ENCODE results near the gene LRRC55. TPM values are rescaled to one million over a fixed set of nuclear protein-coding genes. Genes with fewer than 3 reads are reported as not detected.

Gene LRRC55
- total and polyA plus RNA-seq, 2 experiments from 2014 or later: 0.15 to 1.5 TPM

DNA sequence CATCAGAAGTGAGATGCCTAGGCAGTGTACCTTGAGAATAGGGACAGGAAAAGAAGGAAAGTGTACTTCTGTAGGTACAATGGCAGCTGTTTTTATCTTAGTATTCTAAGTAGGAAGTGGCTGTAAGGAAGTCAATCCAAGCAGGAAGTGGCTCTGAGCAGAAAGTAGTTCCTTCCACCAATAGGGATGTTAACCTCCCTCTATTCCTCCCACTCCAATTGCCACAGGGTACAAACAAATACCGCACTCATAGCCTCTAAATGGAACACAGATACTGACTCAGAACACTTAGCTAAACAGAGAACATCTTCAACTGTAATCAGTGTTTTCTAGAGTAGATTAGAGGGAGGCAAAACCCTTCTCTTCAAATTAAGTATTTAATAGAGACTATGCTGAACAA is 10.6 kb downstream of the LRRC55 start:
- no peak overlapping the region for H3K27ac ChIP-seq (ENCODE audit: low read depth)
- H2AFZ ChIP-seq: no peak overlapping the region; the same call in 1 of the 2 replicates
- H3K9me3 Mint-ChIP-seq: no peaks in the 10 kb centered on the region
- H3K4me1 Mint-ChIP-seq: peaks cover 16% of the 10 kb centered on the region
- DNase-seq (ENCODE audit: low spot score) (no peak), ATAC-seq (no peak)
- H3K4me3 Mint-ChIP-seq: no peak overlapping the region
- peaks cover 2% of the 10 kb centered on the region for H3K4me1 ChIP-seq (ENCODE audit: insufficient read depth)
- no peak overlapping the region for H3K4me2 ChIP-seq
- H3K27me3 ChIP-seq (ENCODE audit: insufficient read depth): no peaks in the 10 kb centered on the region
- no peaks in the 10 kb centered on the region for H4K20me1 ChIP-seq (replicated peaks; ENCODE audit: insufficient read depth)
- H3K79me2 ChIP-seq (replicated peaks; ENCODE audit: insufficient read depth): no peaks in the 10 kb centered on the region
- TF ChIP-seq STAT1 (IDR thresholded peaks at IDR 0.05; ENCODE audit: unreplicated experiment): no peak
- 0 out of 2 replicates have a peak, but pooled peaks cover 7% of the 10 kb centered on the region for H3K9me2 ChIP-seq (ENCODE audit: insufficient read depth)
- peaks cover 2% of the 10 kb centered on the region for H3K27me3 Mint-ChIP-seq (ENCODE audit: insufficient read depth, low read depth, poor library complexity)
- H3K27ac Mint-ChIP-seq: no peak overlapping the region
- H3K36me3 ChIP-seq (ENCODE audit: insufficient read depth): no peaks in the 10 kb centered on the region
- no peaks in the 10 kb centered on the region for H3F3A ChIP-seq (replicated peaks; ENCODE audit: low read depth)
- no peaks in the 10 kb centered on the region for H3K36me3 Mint-ChIP-seq (ENCODE audit: low read depth)
- no peak overlapping the region for H3K4me3 ChIP-seq

- no peak overlapping the region for H3K4me2 ChIP-seq
- H3K4me1 ChIP-seq (ENCODE audit: insufficient read depth): no peaks in the 10 kb centered on the region; the same call in none of the 2 replicates
- no peaks in the 10 kb centered on the region for H3K27me3 ChIP-seq (ENCODE audit: insufficient read depth)
- TF ChIP-seq ETS1 (IDR thresholded peaks at IDR 0.05) (no peak), NANOG (IDR thresholded peaks at IDR 0.05; ENCODE audit: borderline replicate concordance) (no peak), ZNF331 (CRISPR knock-in tag; IDR thresholded peaks at IDR 0.05; ENCODE audit: low read depth) (no peak), EZH2phosphoT487 (IDR thresholded peaks at IDR 0.05; ENCODE audit: unreplicated experiment) (no peak), CREB1 (CRISPR knock-in tag; IDR thresholded peaks at IDR 0.05; ENCODE audit: low read depth) (no peak), ZNF114 (CRISPR knock-in tag; IDR thresholded peaks at IDR 0.05) (no peak)
- no peak overlapping the region for H2AFZ ChIP-seq
- Mint-ChIP-seq H3K4me3 (no peak overlapping the region), H3K9me3 (no peaks in the 10 kb centered on the region), H3K4me1 (peaks cover 11% of the 10 kb centered on the region; the same call in 2 of the 3 replicates), H3K36me3 (ENCODE audit: low read depth) (no peaks in the 10 kb centered on the region), H3K27me3 (ENCODE audit: insufficient read depth, low read depth, poor library complexity) (peaks cover 2% of the 10 kb centered on the region), H3K27ac (no peak overlapping the region)
- H3K9me2 ChIP-seq (ENCODE audit: insufficient read depth): 0 out of 2 replicates have a peak, but pooled peaks cover 11% of the 10 kb centered on the region
- no peak overlapping the region for H3K4me3 ChIP-seq
- no peaks in the 10 kb centered on the region for H4K20me1 ChIP-seq (replicated peaks; ENCODE audit: insufficient read depth)
- no peaks in the 10 kb centered on the region for H3K36me3 ChIP-seq (ENCODE audit: insufficient read depth)
- no peak for DNase-seq (ENCODE audit: low spot score)
- H3K27ac ChIP-seq (ENCODE audit: low read depth): no peak overlapping the region
- H3F3A ChIP-seq (replicated peaks; ENCODE audit: low read depth): no peaks in the 10 kb centered on the region
- H3K79me2 ChIP-seq (replicated peaks; ENCODE audit: insufficient read depth): no peaks in the 10 kb centered on the region
- no peak for ATAC-seq
These were observed 14.8 kb downstream of the LRRC55 start for GRCh38 chr11:57196596-57196995.

DNA sequence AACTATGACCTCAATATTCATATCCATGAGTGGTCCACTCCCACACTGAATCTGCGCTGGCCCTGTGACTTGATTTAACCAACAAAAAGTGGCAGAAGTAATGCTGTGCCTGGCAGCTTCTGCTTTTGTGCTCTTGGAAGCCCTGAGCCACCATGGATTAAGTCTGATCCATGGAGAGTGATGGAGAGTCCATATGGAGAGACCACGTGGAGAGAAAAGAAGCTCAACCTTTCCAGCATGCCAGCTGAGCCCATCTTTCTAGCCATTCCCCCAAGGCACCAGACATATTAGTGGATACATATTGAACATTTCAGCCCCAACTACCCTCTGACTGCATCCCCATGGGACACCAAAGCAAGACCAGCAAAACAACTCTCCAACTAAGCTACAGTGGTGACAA is 16.0 kb downstream of the LRRC55 start:
- Histone ChIP-seq H3K4me2 (no peak overlapping the region), H4K20me1 (replicated peaks; ENCODE audit: insufficient read depth) (no peaks in the 10 kb centered on the region), H3K9me2 (ENCODE audit: insufficient read depth) (0 out of 2 replicates have a peak, but pooled peaks cover 8% of the 10 kb centered on the region), H3K27me3 (ENCODE audit: insufficient read depth) (no peaks in the 10 kb centered on the region), H3K4me1 (ENCODE audit: insufficient read depth) (no peaks in the 10 kb centered on the region; the same call in none of the 2 replicates), H3K4me3 (no peak overlapping the region), H3K27ac (ENCODE audit: low read depth) (no peak overlapping the region), H3K79me2 (replicated peaks; ENCODE audit: insufficient read depth) (no peaks in the 10 kb centered on the region), H3F3A (replicated peaks; ENCODE audit: low read depth) (no peaks in the 10 kb centered on the region), H3K36me3 (ENCODE audit: insufficient read depth) (no peaks in the 10 kb centered on the region; the same call in 1 of the 2 replicates), H2AFZ (no peak overlapping the region)
- peaks cover 8% of the 10 kb centered on the region; the same call in 2 of the 3 replicates for H3K4me1 Mint-ChIP-seq
- no peak for DNase-seq (ENCODE audit: low spot score)
- H3K36me3 Mint-ChIP-seq (ENCODE audit: low read depth): no peaks in the 10 kb centered on the region
- ATAC-seq: no peak
- peaks cover 2% of the 10 kb centered on the region for H3K27me3 Mint-ChIP-seq (ENCODE audit: insufficient read depth, low read depth, poor library complexity)
- H3K4me3 Mint-ChIP-seq: no peak overlapping the region
- H3K9me3 Mint-ChIP-seq: no peaks in the 10 kb centered on the region
- no peak overlapping the region for H3K27ac Mint-ChIP-seq
- TF ChIP-seq EZH2phosphoT487 (IDR thresholded peaks at IDR 0.05; ENCODE audit: unreplicated experiment): no peak
- TF ChIP-seq JUNB (IDR thresholded peaks at IDR 0.05; ENCODE audit: unreplicated experiment): no peak
- no peak for TF ChIP-seq POLR2AphosphoS5 (IDR thresholded peaks at IDR 0.05; ENCODE audit: low read depth)
- TF ChIP-seq ZNF462 (CRISPR knock-in tag; IDR thresholded peaks at IDR 0.05): no peak
- TF ChIP-seq ZNF331 (CRISPR knock-in tag; IDR thresholded peaks at IDR 0.05; ENCODE audit: low read depth): no peak
- no peak for TF ChIP-seq EZH2 (IDR thresholded peaks at IDR 0.05; ENCODE audit: low read depth, unreplicated experiment)
- TF ChIP-seq NANOG (IDR thresholded peaks at IDR 0.05; ENCODE audit: borderline replicate concordance): no peak
